Chondrocyte (in vitro differentiated cells): ENCODE data around the gene TNFRSF12A. TPM values are rescaled to one million over a fixed set of nuclear protein-coding genes. Genes with fewer than 3 reads are reported as not detected.
A peak's percentile ranks its signal among the peaks of the same experiment; 100 is the strongest.
"Not testable (repeated sequence)": the region's sequence is repeated elsewhere in the genome, so short reads cannot be mapped to it uniquely, and the experiment has no call there.

Experiments
- DNase-seq: peaks from one replicate; pipeline ENCODE4 v3.0.0; 2021; ENCODE audit warnings: mixed read lengths, low spot score
- H3K27ac Mint-ChIP-seq: one replicate; pipeline ENCODE4 v1.8.0; 2021; ENCODE audit warnings: mild to moderate bottlenecking, moderate library complexity, mixed read lengths; ENCODE audit not compliant: unreplicated experiment
- H3K27me3 Mint-ChIP-seq: 2 replicates; pipeline ENCODE4 v1.8.0; 2021; ENCODE audit warnings: low read depth, mixed read lengths
- H3K36me3 Mint-ChIP-seq: 2 replicates; pipeline ENCODE4 v1.8.0; 2021; ENCODE audit warnings: low read depth, mixed read lengths
- H3K4me1 Mint-ChIP-seq: 2 replicates; pipeline ENCODE4 v1.8.0; 2021; ENCODE audit warnings: low read depth, mild to moderate bottlenecking, mixed read lengths
- H3K4me3 Mint-ChIP-seq: one replicate; pipeline ENCODE4 v1.8.0; 2021; ENCODE audit warnings: mild to moderate bottlenecking, moderate library complexity, mixed read lengths; ENCODE audit not compliant: unreplicated experiment
- H3K9me3 Mint-ChIP-seq: 2 replicates; pipeline ENCODE4 v1.8.0; 2021; ENCODE audit warnings: low read depth, mixed read lengths
- CTCF ChIP-seq: fragments of 200-600 bp; sonication (generic); IDR thresholded peaks from 2 replicates; pipeline ENCODE4 v1.5.0; 2021; ENCODE audit warnings: antibody characterized with exemption, mild to moderate bottlenecking, moderate library complexity
- total RNA-seq: library from RNA; stranded (reverse); gene quantifications from 3 replicates; pipeline ENCODE4 v1.2.1, GENCODE V29; 2021

The TNFRSF12A gene
- total RNA-seq, 1 donor from 2014 or later: 165 TPM

- Mint-ChIP-seq H3K4me3 (no peak overlapping the region), H3K27me3 (peaks cover 10% of the 10 kb centered on the region), H3K9me3 (no peaks in the 10 kb centered on the region), H3K36me3 (peaks cover 9% of the 10 kb centered on the region), H3K4me1 (peaks cover 11% of the 10 kb centered on the region), H3K27ac (no peak overlapping the region)
- TF ChIP-seq CTCF: no peak
- DNase-seq: no peak
Observed at GRCh38 chr16:3054965-3055733, 35.0 kb downstream of the TNFRSF12A start.

- not testable (repeated sequence) for H3K36me3 Mint-ChIP-seq, H3K9me3 Mint-ChIP-seq, H3K27ac Mint-ChIP-seq, H3K27me3 Mint-ChIP-seq, DNase-seq, H3K4me3 Mint-ChIP-seq
- peaks cover 14% of the 10 kb centered on the region for H3K4me1 Mint-ChIP-seq
Observed at GRCh38 chr16:3055734-3056115, 35.6 kb downstream of the TNFRSF12A start.

- H3K27me3 Mint-ChIP-seq: peaks cover 4% of the 10 kb centered on the region
- H3K4me3 Mint-ChIP-seq: no peak overlapping the region
- peaks cover 14% of the 10 kb centered on the region for H3K4me1 Mint-ChIP-seq
- no peak overlapping the region for H3K27ac Mint-ChIP-seq
- no peak for DNase-seq
- no peak for TF ChIP-seq CTCF
- H3K9me3 Mint-ChIP-seq: no peaks in the 10 kb centered on the region
- H3K36me3 Mint-ChIP-seq: peaks cover 9% of the 10 kb centered on the region
Observed at GRCh38 chr16:3056336-3057180, 36.4 kb downstream of the TNFRSF12A start.

- H3K27me3 Mint-ChIP-seq: no peaks in the 10 kb centered on the region
- TF ChIP-seq CTCF: no peak
- no peaks in the 10 kb centered on the region for H3K9me3 Mint-ChIP-seq
- H3K36me3 Mint-ChIP-seq: peaks cover 9% of the 10 kb centered on the region
- H3K27ac Mint-ChIP-seq: no peak overlapping the region
- no peak for DNase-seq
- H3K4me1 Mint-ChIP-seq: peaks cover 14% of the 10 kb centered on the region
- no peak overlapping the region for H3K4me3 Mint-ChIP-seq
Observed at GRCh38 chr16:3057181-3058138, 37.3 kb downstream of the TNFRSF12A start.

GRCh38 chr16:3058139-3059030 is 38.2 kb downstream of the TNFRSF12A start:
- no peak for DNase-seq
- Mint-ChIP-seq H3K27ac (no peak overlapping the region), H3K4me3 (peak overlapping the region; percentile 83), H3K27me3 (no peaks in the 10 kb centered on the region), H3K36me3 (peaks cover 9% of the 10 kb centered on the region), H3K9me3 (no peaks in the 10 kb centered on the region), H3K4me1 (peaks cover 14% of the 10 kb centered on the region)
- TF ChIP-seq CTCF: no peak
